ENCODE results near the gene CTNNBL1.

GRCh38 chr20:37749218-37749617 lies 55.4 kb downstream of the CTNNBL1 start:
- TF ChIP-seq POLR2A (IDR thresholded peaks at IDR 0.05; ENCODE audit: low read length) (no peak), GATA1 (IDR thresholded peaks at IDR 0.05; ENCODE audit: low read depth, low read length) (no peak)

Measured in erythroblast (primary cell).